D341Med (cell line): Measurements from ENCODE around the gene C5orf47.

ENCODE experiments used
- DNase-seq: peaks from one replicate; pipeline ENCODE4 v3.0.0; 2012; ENCODE audit warnings: low spot score

Gene C5orf47

DNA sequence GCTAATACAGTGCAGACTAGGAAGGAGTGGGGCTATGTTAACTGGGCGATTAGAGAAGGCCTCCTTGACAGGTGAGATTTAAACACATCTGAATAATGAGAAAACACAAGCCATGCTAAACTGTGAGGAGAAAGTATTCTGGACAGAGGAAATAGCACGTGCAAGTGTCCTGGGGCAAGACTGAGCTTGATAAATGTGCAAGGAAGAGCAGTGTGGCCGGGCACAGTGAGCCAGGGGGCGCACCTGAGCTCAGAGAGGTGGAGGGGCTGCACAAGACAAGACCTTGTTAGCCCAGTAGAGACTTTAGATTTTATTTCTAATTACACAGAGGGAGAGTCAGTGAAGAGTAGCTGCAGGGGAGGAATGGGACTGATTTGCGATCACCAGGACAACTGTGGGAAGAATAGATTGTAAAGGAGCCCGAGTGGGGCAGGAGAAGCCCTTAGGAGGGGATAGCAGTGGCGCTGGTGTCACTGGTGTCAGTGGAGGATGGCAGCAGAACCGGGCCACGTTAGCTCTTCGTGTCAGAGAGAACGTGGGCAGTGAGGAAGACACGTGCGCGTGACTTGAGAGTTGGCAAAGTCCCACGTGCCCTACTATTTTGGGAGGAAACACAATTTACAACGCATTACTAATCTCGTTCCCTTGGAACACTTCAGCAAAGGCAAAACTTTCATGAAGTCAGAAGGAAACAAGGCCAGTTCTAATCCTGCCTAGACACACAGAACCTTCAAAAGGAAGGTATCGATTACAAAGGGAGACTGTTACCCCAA, 17.9 kb upstream of the C5orf47 start:
- DNase-seq: no peak

DNA sequence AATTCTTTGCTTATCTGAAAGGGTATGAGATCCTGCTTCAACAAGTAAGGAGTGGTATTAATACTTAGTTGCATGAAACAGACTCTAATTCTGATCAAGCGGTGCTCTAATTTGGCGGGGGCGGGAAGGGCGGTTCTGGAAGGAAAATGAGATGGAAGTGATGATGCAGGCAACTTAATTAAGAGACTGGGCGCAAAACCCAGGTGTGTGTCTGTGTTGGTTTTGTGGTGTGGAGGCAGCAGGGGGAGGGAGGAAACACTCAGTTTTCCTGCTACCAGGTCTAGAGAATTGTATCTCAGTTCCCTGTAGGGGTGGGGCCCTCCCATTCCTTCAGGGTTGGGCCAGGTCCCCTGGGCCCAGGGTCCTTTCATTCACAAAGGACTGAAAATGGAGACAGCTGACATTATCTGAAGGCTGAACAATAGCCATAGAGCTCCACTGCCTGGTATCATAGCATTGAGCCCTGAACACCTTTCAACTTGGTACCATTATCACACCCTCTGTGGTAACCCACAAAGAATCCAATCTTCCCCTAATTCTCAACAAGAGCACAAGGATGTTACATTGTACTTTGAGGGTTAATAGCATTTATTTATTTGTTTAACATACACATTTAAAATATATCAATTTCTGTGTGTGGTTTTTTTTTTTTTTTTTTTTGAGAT, 17.2 kb upstream of the C5orf47 start:
- DNase-seq: no peak

DNA sequence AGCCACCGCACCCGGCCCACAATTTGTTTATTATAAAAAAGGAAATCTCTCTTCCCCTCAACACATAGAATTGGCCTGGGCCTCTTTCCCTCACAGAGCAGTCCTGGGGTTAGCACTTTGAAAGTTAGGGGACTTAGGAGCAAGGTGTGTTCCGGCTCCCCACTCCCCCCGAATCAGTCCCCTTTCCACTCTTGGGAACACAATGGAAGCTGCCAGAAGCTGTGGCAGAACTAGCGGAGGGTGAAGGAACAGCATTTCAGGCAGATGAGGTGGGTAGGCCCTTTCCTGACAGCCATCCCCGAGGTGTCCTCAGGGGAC, 16.4 kb upstream of the C5orf47 start:
- no peak for DNase-seq

DNA sequence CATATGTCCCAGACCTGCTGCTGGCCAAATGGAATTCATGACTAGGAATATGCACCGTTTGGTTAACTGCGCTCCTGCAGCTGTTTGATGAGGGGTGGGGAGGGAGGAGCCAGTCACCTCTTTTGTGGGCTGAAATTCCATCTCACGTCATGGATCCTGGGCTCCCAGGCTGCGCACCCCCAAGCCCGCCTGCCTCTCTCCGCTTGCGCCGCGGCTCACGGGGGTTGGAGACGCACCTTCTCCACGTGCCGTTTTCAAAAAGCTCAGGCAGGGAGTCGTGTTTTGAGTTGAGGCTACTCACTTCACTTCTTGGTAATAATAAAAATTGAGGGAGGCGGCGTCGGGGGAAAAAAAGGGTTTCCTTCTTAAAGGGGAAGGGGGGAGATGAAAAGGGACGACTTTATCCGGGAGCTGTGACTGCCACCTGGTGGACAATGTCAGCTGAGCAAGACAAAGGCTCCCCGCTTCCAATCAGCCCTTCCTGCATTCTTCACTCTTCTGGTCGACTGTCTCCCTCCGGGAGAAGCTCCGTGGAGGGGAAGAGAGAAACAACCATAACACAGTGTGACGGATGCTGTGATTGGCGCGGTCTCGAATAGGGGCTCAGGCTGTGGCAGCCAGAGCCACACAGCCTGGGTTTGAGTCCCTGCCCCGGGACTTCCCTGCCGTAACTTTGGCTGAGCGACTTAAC, 15.9 kb upstream of the C5orf47 start:
- peak; percentile 79 for DNase-seq

DNA sequence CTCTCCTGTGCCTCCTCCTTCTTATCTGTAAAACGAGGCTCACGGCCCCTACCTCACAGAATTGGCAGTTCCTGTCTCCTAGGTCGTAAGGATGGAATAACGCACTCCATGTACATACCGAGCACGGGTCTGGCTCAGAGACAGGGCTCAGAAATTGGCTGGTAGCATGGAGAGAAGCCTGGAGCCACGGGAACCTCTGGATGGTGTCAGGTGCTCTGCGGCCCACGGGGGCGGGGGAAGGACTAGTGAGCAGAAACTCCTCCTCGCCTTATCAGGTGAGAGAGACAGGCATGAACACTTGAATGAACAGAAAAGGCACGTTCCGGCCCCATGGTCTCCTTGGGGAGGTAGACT, 15.4 kb upstream of the C5orf47 start:
- DNase-seq: no peak

DNA sequence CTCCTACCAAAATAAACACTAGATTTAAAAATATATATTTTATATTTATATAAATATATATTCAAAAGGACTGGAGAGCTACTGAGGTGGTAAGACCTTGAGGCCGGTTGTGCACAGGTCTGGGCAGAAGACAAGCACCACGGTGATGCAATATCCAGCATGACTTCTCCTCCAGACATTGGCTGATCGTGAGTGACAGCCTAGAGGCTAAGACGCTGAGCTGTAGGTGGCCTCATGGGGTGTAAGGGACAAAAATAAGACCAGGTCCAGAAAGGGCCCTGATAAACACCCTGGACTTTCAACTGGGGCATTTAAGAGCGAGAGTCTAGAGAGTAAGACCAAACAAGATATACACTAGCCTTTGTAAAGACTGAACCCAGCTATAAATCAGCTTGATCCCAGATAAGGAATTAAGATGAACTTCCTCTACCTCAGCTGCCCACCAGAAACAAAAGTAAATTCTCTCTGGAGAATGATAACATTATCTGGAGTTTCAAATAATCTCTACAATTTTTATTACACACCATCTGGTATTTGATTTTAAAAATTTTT, 14.2 kb upstream of the C5orf47 start:
- no peak for DNase-seq

DNA sequence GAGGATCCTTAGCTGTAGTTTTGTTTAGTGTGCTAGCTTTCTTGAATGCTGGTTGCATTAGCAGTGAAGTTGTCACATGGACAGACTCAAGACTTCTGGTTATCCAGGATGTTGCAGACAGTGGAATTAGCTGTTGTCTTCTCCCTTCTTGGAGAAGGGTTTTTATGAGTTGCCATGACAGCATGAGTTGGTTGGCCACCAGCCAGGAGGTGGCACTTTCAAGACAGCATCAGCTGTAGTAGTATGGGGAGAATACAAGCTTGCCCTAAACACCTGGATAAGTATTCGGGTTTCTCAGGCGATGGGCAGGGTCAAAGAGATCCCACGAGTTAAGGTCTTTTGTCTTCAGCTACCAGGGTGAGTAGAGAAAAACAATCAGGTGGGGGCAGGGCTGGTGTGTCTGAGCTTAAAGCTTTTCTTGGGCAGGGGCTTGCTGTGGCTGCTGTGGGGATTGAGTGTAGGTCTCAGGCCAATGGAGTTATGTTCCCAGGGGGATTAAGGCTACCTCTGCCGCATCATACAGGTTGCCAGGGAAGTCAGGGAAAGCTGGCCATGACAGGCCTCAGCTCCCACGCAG, 7.7 kb upstream of the C5orf47 start:
- DNase-seq: no peak

DNA sequence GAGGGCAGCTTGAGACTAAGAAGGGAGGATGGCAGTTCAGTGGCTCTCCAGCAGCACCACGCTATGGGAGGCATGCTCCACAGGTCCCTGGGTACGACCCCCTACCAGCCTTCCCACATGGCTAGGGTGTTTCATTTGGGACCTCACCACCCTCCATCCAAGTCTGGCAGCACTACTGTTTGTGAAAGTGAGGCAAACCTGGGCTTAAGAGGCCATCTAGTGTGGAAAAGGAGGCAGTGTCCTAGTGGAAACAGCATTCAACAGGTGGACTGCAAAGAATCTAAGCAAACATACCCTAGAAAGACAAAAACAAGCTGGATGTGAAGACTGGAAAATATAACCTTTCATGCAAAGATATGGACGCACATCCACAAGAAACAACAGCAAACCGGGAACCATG, 4.8 kb upstream of the C5orf47 start:
- DNase-seq: peak; percentile 44

DNA sequence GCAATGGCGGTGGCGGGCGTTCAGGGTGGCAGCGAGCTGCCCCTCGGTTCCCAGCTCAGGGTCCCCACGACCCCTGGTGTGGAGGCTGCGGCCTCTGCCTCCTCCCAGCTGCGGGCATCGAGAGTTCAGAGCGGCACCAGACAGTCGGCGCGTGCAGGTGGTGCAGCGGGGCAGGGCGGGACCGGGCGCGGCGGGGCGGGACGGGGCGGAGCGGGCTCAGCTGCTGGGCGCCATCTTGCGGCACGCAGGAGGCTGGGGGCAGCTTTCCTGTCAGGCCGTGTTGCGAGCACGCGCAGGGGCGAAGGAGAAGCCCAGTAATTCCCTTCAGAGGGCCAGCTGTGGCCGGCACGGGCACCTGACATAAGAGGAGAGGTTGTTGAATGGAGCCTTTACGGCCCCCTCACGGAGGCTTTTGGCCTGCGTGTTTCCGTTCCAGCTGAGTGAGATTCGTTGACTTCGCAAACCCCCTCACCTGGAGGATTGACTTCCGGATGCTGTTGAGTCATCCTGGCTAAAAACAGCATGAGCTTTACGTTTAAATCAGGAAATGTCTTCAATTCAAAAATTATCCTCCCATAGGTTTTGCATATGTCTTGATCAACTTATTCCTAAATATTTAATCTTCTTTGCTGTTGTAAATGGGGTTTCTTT, 587 bp downstream of the C5orf47 start:
- DNase-seq: no peak

DNA sequence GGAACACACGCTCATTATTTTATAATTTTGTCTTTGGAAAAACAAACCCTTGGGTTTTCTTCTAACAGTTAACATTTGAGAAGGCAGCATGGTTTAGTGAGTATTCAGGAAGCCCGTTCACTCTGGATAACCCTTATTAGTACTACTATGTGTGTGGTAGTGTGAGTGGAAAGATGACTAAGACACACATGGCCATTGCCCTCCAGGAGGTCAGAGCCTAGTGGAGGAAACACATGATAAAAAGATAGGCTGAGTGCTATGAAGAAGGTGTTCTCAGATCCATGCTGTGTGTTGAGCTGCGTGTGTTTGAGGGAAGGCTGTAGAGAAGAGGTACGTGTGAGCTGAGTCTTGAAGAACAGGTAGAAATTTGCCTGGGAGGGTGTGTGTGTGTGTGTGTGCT, 8.4 kb downstream of the C5orf47 start:
- no peak for DNase-seq

DNA sequence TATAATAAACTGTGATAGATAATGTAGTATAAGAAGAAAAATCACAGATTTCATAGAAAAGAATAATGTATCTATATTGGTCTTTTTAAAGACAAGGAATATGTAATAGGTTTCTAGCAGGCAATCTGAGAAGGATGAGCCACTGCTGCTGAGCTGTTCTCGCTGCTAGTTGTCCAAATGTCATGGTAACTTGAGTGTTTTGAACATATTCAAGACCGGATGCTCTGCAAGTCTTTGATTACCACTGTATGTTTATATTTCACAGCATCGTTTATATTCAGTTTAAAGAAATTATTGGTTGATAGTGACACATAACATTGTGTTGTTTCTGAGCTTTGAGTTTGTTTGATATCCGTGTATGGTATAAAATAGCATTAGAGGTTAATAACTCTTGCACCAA, 9.6 kb downstream of the C5orf47 start:
- DNase-seq: no peak

DNA sequence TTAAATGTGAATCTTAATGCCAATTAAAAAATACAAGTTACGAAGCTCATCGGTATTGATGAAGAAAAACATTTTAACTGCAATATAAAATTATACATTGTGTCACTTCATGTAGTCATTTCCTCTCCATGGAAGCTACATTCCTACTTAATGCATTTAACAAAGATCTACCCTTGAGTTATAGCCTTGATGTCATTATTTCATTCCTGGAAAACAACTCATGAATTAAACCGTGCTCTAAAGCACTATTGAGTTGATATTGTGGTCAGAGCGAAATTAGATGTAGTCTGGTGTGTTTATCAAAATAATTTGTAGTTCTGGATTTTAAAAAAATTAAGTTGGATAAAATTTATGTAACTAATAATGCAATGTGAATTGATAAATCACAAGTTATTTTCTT, 11.1 kb downstream of the C5orf47 start:
- DNase-seq: no peak

DNA sequence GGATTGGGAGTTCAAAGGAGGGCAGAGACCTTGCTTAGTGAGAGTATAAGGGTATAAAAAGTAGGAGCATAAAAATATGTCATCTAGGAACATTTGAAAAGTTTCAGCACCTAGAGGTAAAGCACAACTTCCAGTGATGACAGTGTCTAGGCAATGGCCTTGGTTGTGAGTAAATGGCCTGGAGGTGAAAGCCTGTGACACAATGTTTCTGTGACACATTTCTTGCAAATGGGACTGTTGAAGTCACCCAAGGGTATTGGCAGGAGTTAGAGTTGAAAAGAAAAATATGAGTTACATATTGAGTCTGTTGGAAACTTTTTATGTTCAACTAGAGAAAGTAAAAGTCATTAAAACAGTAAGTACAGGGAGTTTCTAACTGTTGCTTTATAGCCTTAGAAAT, 14.8 kb downstream of the C5orf47 start:
- no peak for DNase-seq

DNA sequence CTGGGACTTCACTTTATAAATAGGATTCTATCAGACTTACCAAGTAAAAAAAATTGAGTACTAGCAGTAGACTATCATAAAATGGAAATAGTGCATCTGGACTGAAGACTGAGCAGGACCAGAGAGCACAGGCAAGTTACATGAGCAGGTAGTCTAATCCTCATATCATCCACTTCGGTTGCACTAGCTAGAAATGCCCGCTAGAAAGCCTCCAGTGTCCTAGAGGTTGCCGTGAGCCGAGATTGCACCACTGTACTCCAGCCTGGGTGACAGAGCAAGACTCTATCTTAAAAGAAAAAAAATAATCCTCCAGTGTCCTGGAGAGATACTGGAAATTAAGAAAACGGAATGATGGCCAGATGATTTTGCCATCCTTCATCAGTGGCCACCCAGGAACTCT, 20.0 kb downstream of the C5orf47 start:
- no peak for DNase-seq

DNA sequence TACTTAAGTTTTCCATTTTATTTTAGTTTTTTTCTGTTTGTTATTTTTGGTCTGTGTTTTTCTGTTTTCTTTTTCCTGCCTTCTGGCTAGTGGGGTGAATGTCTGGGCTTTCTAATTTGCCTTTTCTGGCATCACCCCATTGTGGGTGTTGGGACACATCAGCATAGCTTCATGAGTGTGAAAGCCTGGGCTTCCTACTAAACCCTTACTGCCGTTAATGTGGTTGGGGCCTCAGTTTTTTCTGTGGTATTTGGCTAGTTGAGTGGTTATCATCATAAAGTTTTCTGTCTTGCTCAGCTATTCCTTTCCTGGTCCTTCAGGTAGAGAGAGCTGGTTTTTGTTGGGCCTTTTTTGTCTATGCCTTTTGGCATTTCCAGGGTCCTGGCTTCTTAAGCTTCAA, 21.4 kb downstream of the C5orf47 start:
- DNase-seq: no peak

DNA sequence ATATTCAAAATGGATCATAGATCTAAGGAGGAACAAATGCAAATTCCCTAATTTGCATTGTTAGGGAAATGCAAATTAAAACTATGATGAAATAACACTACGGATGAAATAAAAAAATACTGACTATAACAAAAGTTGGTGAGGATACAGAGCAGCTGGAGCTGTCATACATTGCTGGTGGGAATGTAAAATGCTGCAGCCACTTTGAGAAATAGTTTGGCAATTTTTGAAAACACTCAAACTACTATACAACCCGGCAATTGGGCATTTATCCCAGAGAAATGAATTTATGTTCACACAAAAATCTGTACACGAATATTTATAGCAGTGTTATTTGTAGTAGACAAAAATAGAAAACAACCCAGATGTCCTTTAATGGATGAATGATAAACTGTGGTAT, 22.5 kb downstream of the C5orf47 start:
- no peak for DNase-seq

DNA sequence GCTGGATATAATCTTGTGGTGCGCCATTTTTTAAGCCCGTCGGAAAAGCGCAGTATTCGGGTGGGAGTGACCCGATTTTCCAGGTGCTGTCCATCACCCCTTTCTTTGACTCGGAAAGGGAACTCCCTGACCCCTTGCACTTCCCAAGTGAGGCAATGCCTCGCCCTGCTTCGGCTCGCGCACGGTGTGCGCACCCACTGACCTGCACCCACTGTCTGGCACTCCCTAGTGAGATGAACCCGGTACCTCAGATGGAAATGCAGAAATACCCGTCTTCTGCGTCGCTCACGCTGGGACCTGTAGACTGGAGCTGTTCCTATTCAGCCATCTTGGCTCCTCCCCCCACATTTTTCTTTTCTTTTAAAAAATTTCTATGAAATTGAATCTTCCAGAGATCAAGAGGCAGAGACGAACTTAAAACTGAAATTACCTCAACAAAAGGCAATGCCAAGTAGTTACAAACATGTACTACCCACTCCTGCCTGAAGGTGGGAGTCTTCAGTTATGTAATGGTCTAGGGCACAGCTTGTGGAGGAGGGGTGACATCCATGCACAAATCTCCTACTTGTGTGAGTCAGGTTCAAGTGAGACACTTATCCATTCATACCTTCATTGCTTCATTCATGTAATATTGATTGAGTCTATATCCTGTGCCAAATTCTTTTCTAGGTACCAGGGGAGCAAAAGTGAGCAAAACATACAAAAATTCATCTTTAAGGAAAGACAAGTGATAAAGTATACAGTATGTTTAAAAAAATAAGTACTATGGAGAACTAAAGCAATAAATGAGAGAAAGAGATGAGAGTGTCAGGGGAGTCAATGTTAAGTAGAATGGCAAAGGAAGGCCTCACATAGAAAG, 31.3 kb downstream of the C5orf47 start:
- peak; percentile 58 for DNase-seq

DNA sequence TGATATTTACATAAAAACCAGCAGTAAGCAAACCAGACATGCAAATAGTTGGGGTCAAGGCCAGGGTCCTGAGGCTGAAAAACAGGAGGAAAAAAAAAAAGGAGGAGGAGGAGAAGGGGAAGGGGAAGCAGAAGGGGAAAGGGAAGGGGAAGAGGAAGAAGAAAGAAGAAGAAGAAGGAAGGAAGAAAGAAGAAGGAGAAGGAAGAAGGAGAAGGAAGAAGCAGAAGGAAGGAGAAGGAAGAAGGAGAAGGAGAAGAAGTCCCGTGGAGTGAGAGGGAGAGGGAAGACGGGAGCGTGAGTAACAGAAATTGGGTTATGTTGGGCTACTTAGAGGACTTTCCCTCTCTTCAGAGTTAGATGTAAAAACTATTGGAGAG, 31.9 kb downstream of the C5orf47 start:
- no peak for DNase-seq

DNA sequence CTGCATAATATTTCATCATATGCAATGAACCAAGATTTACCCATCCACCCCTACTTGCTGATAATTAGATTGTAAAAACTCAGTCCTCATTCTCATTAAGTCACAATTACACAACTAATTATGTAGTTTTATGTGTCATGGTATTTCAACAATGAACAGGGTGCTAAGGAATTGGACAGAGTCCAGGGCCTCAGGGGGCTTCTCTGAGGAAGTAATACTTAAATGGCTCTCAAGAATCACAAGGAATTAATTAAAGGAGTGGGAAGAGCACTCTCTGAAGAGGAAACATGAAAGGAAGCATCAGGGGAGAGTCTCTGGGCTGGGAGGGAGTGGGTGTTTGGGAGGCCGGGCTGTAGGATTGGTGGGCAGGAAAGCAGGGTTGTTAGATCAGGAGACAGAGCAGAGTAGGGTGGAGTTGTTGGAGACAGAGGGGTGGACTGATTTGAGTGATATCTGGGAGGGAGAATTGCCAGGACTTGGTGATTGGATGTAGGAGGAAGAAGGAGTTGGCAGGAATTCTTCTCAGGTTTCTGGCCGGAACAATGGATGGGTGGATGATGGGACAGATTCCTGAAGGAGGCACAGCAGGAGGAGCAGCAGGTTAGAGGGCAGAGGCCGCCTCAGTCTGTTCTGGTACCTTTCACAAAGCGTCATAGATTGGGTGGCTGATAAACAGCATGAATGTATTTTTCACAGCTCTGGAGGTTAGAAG, 33.6 kb downstream of the C5orf47 start:
- DNase-seq: no peak

DNA sequence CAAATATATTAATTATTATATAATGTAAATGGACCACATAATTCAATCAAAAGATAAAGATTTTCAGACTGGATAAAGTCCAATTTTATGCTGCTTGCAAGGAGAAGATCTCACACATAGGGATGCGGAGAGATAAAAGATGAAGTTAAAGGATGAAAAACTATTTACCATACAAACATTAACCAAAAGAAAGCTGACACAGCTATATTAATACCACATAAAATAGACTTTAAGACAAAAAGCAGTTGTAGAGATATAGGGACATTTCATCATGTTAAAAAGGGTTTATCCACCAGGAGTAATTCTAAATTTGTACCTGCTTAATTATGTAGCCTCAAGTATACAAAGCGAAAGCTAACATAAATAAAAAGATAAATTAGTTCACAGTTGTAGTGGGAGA, 41.3 kb downstream of the C5orf47 start:
- no peak for DNase-seq
